Spleen (tissue), 11 donors: Measurements from ENCODE around the gene SRGAP3. TPM values are rescaled to one million over a fixed set of nuclear protein-coding genes. Genes with fewer than 3 reads are reported as not detected.

Source experiments
- DNase-seq: peaks from one replicate; pipeline ENCODE4 v3.0.0-alpha.2; 2020
- H3K27ac ChIP-seq, 8 donors: fragments of 200-600 bp; sonication (generic) in 7 of 8; 1 replicate in 4 of 8; 2 replicates in 4 of 8; pipeline versions ENCODE4 v1.5.0 to v1.8.0; 2016 to 2021; ENCODE audit warnings: inconsistent platforms in 4 of 8, mild to moderate bottlenecking in 4 of 8, moderate library complexity in 1 of 8
- H3K27me3 ChIP-seq, 7 donors: fragments of 200-600 bp; sonication (generic) in 6 of 7; replicated peaks in 1 of 7; 1 replicate in 4 of 7; 2 replicates in 3 of 7; pipeline versions ENCODE4 v1.5.0 to v1.8.0; 2016 to 2021; ENCODE audit warnings: inconsistent platforms in 3 of 7, mild to moderate bottlenecking in 1 of 7
- H3K36me3 ChIP-seq, 6 donors: fragments of 200-600 bp; sonication (generic) in 5 of 6; 1 replicate in 4 of 6; 2 replicates in 2 of 6; pipeline versions ENCODE4 v1.5.0 to v1.8.0; 2016 to 2021; ENCODE audit warnings: inconsistent platforms in 2 of 6
- H3K4me1 ChIP-seq, 6 donors: fragments of 200-600 bp; sonication (generic) in 5 of 6; 1 replicate in 3 of 6; 2 replicates in 3 of 6; pipeline versions ENCODE4 v1.5.0 to v1.8.0; 2016 to 2021; ENCODE audit warnings: inconsistent platforms in 3 of 6
- H3K4me3 ChIP-seq, 8 donors: fragments of 200-600 bp; sonication (generic) in 7 of 8; 1 replicate in 4 of 8; 2 replicates in 4 of 8; pipeline versions ENCODE4 v1.5.0 to v1.8.0; 2016 to 2021; ENCODE audit warnings: inconsistent platforms in 4 of 8, mild to moderate bottlenecking in 4 of 8, moderate library complexity in 2 of 8
- H3K9me3 ChIP-seq, 8 donors: fragments of 200-600 bp; sonication (generic) in 7 of 8; 1 replicate in 4 of 8; 2 replicates in 4 of 8; pipeline versions ENCODE4 v1.5.0 to v1.8.0; 2016 to 2021; ENCODE audit warnings: inconsistent platforms in 4 of 8
- POLR2A ChIP-seq, 3 donors: fragments of 450-650 bp; IDR thresholded peaks; one replicate each; pipeline ENCODE4 v1.5.1; 2017; ENCODE audit warnings: antibody characterized with exemption in 3 of 3, mild to moderate bottlenecking in 1 of 3
- POLR2AphosphoS5 ChIP-seq, 3 donors: sonication (generic); formaldehyde crosslinking; IDR thresholded peaks; one replicate each; pipeline ENCODE4 v1.5.1; 2017; ENCODE audit warnings: antibody characterized with exemption in 3 of 3
- WGBS, 5 donors: extraction: QIAGEN DNeasy Blood & Tissue Kit in 3 of 5; methylation state at CpG; one replicate each; pipeline versions ENCODE4 v1.1.5 to v1.1.7; 2013 to 2018; 5-methylcytosine and 5-hydroxymethylcytosine counted together
- intact Hi-C: fragments of 100-400 bp; cut with DNase I; formaldehyde crosslinking; loops from one replicate; pipeline ENCODE4 v1.15.0; 2023; ENCODE audit warnings: low total_unique reads
- polyA plus RNA-seq, 3 donors: library from polyadenylated mRNA; stranded (reverse); fragments of 200-250 nt; gene quantifications; one replicate each; pipeline ENCODE4 v1.2.1, GENCODE V29; 2013
- total RNA-seq, 7 donors: library from RNA; depleted of rRNA in 3 of 7; stranded (reverse); fragments of >200 nt in 3 of 7; fragmentation: NEBNext Ultra II Directional in 4 of 7; extraction: Animal tissue kit (Norgen Biotek cat#: 25700) in 4 of 7; gene quantifications; one replicate each; pipeline versions ENCODE4 v1.1.0 to v1.2.1, GENCODE V29; 2016 to 2021
- TF ChIP-seq, protein P1 (sequence below), 11 experiments: fragments of 200-600 bp in 7 of 11; fragments of 450-650 bp in 4 of 11; sonication (generic) in 4 of 11; IDR thresholded peaks in 8 of 11; conservative IDR thresholded peaks in 3 of 11; 1 replicate in 7 of 11; 2 replicates in 4 of 11; pipeline versions ENCODE4 v1.4.0 to v1.8.0; 2016 to 2021; ENCODE audit warnings: antibody characterized with exemption in 11 of 11, inconsistent platforms in 4 of 11, mild to moderate bottlenecking in 1 of 11
- donor health status: healthy with polysubstance abuse.
- donor health status: DM: no; HTN: no; CAD: no; lungs with moderate emphysema.
- donor health status: DM: no; HTN: no; CAD: no.
- donor health status: Bipolar disorder and iron deficiency.
- donor health status: healthy.
- donor health status: DM: no; HTN: no; CAD: no.
- donor health status: DM: yes; HTN: yes; CAD: no.

Gene SRGAP3
- total and polyA plus RNA-seq, 10 donors: 0.54 to 10.3 (median 6.4) TPM

DNA sequence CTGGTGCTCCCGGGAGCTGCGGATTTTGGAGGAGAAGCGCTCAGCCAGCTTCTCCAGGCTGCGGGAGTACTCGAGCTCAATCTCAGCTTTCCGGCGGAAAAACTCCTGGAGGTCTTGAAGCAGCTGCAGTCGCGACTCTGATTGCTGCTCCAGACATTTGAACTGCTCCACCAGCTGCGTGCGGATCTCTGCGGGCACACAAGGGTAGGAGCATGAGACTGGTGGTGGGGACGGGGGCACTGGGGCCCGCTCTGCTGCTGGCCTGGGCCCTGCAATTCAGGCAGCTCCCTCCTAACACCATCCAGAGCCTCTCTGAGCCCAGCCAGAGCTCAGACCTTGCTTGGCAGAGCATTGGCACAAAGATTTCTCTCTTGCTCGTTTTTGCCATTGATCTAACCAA lies 124.7 kb downstream of the SRGAP3 start:
- no peak for TF ChIP-seq POLR2A (IDR thresholded peaks at IDR 0.05)
- no peak for TF ChIP-seq POLR2AphosphoS5 (IDR thresholded peaks at IDR 0.05)
- TF ChIP-seq, protein P1, sequence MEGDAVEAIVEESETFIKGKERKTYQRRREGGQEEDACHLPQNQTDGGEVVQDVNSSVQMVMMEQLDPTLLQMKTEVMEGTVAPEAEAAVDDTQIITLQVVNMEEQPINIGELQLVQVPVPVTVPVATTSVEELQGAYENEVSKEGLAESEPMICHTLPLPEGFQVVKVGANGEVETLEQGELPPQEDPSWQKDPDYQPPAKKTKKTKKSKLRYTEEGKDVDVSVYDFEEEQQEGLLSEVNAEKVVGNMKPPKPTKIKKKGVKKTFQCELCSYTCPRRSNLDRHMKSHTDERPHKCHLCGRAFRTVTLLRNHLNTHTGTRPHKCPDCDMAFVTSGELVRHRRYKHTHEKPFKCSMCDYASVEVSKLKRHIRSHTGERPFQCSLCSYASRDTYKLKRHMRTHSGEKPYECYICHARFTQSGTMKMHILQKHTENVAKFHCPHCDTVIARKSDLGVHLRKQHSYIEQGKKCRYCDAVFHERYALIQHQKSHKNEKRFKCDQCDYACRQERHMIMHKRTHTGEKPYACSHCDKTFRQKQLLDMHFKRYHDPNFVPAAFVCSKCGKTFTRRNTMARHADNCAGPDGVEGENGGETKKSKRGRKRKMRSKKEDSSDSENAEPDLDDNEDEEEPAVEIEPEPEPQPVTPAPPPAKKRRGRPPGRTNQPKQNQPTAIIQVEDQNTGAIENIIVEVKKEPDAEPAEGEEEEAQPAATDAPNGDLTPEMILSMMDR (IDR thresholded peaks at IDR 0.05 in 8 of 11, conservative IDR thresholded peaks at IDR 0.05 in 3 of 11): no peak

GRCh38 chr3:9123840-9124239 lies 125.6 kb downstream of the SRGAP3 start:
- WGBS, 5 donors: 77 to 86% (median 80%) methylated on average over 4 of the region's 4 CpGs
- Histone ChIP-seq H3K4me1 (no peaks in the 10 kb centered on the region), H3K27me3 (no peaks in the 10 kb centered on the region), H3K4me3 (no peak overlapping the region), H3K36me3 (no peaks in the 10 kb centered on the region), H3K9me3 (no peaks in the 10 kb centered on the region), H3K27ac (no peak overlapping the region)
- intact Hi-C loops: no loop called here
- TF ChIP-seq POLR2A (IDR thresholded peaks at IDR 0.05): no peak
- no peak for TF ChIP-seq POLR2AphosphoS5 (IDR thresholded peaks at IDR 0.05)
- TF ChIP-seq, protein P1 (IDR thresholded peaks at IDR 0.05 in 8 of 11, conservative IDR thresholded peaks at IDR 0.05 in 3 of 11): no peak
- DNase-seq: no peak

More for the DNA sequence above, 124.7 kb downstream of the SRGAP3 start:
- WGBS, 5 donors: 87 to 93% (median 90%) methylated on average over 13 to 15 of the region's 15 CpGs
- DNase-seq: no peak
- no peaks in the 10 kb centered on the region for H3K9me3 ChIP-seq
- H3K4me1 ChIP-seq: no peaks in the 10 kb centered on the region
- no peak overlapping the region for H3K4me3 ChIP-seq
- intact Hi-C loops: no loop called here
- H3K27ac ChIP-seq: no peak overlapping the region
- no peaks in the 10 kb centered on the region for H3K27me3 ChIP-seq
- no peaks in the 10 kb centered on the region for H3K36me3 ChIP-seq

DNA sequence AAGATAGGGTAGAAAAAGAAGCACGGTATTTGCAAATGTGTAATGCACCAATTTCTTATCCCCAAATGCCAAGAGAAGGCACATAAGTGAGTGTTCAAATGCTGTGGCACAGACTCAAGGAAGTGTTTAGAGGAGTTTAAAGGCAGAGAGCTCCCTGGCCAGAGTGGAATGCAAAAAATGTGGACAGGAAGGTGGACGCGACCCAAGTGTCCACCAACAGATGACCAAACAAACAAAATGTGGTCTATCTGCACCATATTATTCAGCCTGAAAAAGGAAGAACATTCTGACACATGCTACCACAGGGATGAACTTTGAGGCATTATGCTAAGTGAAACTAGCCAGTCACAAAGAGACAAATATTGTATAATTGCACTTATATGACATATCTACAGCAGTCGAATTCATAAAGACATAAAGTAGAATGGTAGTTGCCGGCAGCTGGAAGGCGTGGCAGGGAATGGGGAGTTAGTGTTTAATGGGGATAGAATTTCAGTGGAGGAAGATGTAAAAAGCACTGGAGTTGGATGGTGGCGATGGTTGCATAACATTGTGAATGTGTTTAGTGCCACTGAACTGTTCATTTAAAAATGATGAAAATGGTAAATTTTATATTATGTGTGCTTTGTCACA lies 126.6 kb downstream of the SRGAP3 start:
- Histone ChIP-seq H3K4me3 (no peak overlapping the region), H3K27me3 (no peaks in the 10 kb centered on the region), H3K27ac (no peak overlapping the region), H3K9me3 (no peaks in the 10 kb centered on the region), H3K36me3 (no peaks in the 10 kb centered on the region), H3K4me1 (no peaks in the 10 kb centered on the region)
- intact Hi-C loops: no loop called here
- TF ChIP-seq POLR2AphosphoS5 (IDR thresholded peaks at IDR 0.05) (no peak), POLR2A (IDR thresholded peaks at IDR 0.05) (no peak)
- TF ChIP-seq, protein P1 (IDR thresholded peaks at IDR 0.05 in 8 of 11, conservative IDR thresholded peaks at IDR 0.05 in 3 of 11): no peak
- 76 to 91% (median 82%) methylated on average over 7 of the region's 7 CpGs for WGBS, 5 donors
- DNase-seq: no peak

- no peak for DNase-seq
- 65 to 85% (median 81%) methylated on average over 8 to 11 of the region's 11 CpGs for WGBS, 5 donors
- Histone ChIP-seq H3K27me3 (no peaks in the 10 kb centered on the region), H3K27ac (no peak overlapping the region), H3K4me1 (no peaks in the 10 kb centered on the region), H3K36me3 (no peaks in the 10 kb centered on the region), H3K4me3 (no peak overlapping the region), H3K9me3 (no peaks in the 10 kb centered on the region)
- TF ChIP-seq POLR2AphosphoS5 (IDR thresholded peaks at IDR 0.05) (no peak), POLR2A (IDR thresholded peaks at IDR 0.05) (no peak)
- TF ChIP-seq, protein P1 (IDR thresholded peaks at IDR 0.05 in 8 of 11, conservative IDR thresholded peaks at IDR 0.05 in 3 of 11): no peak
- intact Hi-C loops: no loop called here
Measured at GRCh38 chr3:9121366-9122001, 128.0 kb downstream of the SRGAP3 start.
